Hepatocyte (in vitro differentiated cells): ENCODE data around the gene AZU1. TPM values are rescaled to one million over a fixed set of nuclear protein-coding genes. Genes with fewer than 3 reads are reported as not detected.

ENCODE experiments used
- DNase-seq: peaks from one replicate; pipeline ENCODE4 v3.0.0-alpha.2; 2016; ENCODE audit warnings: low spot score
- H2AFZ ChIP-seq: fragments of 200-600 bp; sonication (generic); 2 replicates; pipeline ENCODE4 v1.6.0; 2016; ENCODE audit warnings: antibody characterized with exemption, mild to moderate bottlenecking
- H3K27ac ChIP-seq: fragments of 200-600 bp; sonication (generic); 2 replicates; pipeline ENCODE4 v1.5.1; 2016; ENCODE audit warnings: mild to moderate bottlenecking
- H3K27me3 ChIP-seq: fragments of 200-600 bp; sonication (generic); 2 replicates; pipeline ENCODE4 v1.6.1; 2016
- H3K36me3 ChIP-seq: fragments of 200-600 bp; sonication (generic); replicated peaks from 2 replicates; pipeline ENCODE4 v1.5.1; 2016; ENCODE audit warnings: low read depth; ENCODE audit not compliant: insufficient read depth
- H3K4me1 ChIP-seq: fragments of 200-600 bp; sonication (generic); 2 replicates; pipeline ENCODE4 v1.5.1; 2016; ENCODE audit warnings: mild to moderate bottlenecking, moderate library complexity; ENCODE audit not compliant: insufficient read depth
- H3K4me2 ChIP-seq: fragments of 200-600 bp; sonication (generic); 2 replicates; pipeline ENCODE4 v1.6.0; 2016
- H3K4me3 ChIP-seq: fragments of 200-600 bp; sonication (generic); 2 replicates; pipeline ENCODE4 v1.5.1; 2016; ENCODE audit warnings: mild to moderate bottlenecking
- H3K79me2 ChIP-seq: fragments of 200-600 bp; sonication (generic); 2 replicates; pipeline ENCODE4 v1.6.0; 2017; ENCODE audit warnings: mild to moderate bottlenecking
- H3K9me2 ChIP-seq: fragments of 200-600 bp; sonication (generic); replicated peaks from 2 replicates; pipeline ENCODE4 v1.6.0; 2017; ENCODE audit warnings: mild to moderate bottlenecking; ENCODE audit not compliant: insufficient read depth
- H3K9me3 ChIP-seq: fragments of 200-600 bp; sonication (generic); 2 replicates; pipeline ENCODE4 v1.5.1; 2016; ENCODE audit warnings: low read depth, mild to moderate bottlenecking
- H4K20me1 ChIP-seq: fragments of 200-600 bp; sonication (generic); 2 replicates; pipeline ENCODE4 v1.6.0; 2016; ENCODE audit warnings: mild to moderate bottlenecking; ENCODE audit not compliant: insufficient read depth, poor library complexity, severe bottlenecking
- CTCF ChIP-seq: fragments of 200-600 bp; sonication (generic); IDR thresholded peaks from 2 replicates; pipeline ENCODE4 v1.5.1; 2016; ENCODE audit warnings: antibody characterized with exemption, mild to moderate bottlenecking; ENCODE audit not compliant: poor library complexity
- EZH2 ChIP-seq: fragments of 200-600 bp; sonication (generic); IDR thresholded peaks from 2 replicates; pipeline ENCODE4 v1.6.1; 2016; ENCODE audit warnings: antibody characterized with exemption, mild to moderate bottlenecking, borderline replicate concordance
- EZH2phosphoT487 ChIP-seq: fragments of 200-600 bp; sonication (generic); IDR thresholded peaks from one replicate; pipeline ENCODE4 v1.6.1; 2018; ENCODE audit warnings: antibody characterized with exemption, mild to moderate bottlenecking, low read depth, moderate library complexity; ENCODE audit not compliant: unreplicated experiment, severe bottlenecking
- WGBS: methylation state at CpG from one replicate; pipeline ENCODE4 v1.1.6; 2016; ENCODE audit warnings: low lambda C conversion rate; ENCODE audit errors: missing lambda C conversion rate; 5-methylcytosine and 5-hydroxymethylcytosine counted together
- polyA plus RNA-seq: library from polyadenylated mRNA; unstranded; fragments of >200 nt; fragmentation: Nextera tagmentation; extraction: Ambion mirVana; gene quantifications from 2 replicates; pipeline ENCODE4 v1.2.1, GENCODE V29; 2016
- total RNA-seq: library from RNA; depleted of rRNA; stranded (reverse); fragments of >200 nt; gene quantifications from 2 replicates; pipeline ENCODE4 v1.2.3, GENCODE V29; 2014

AZU1 gene
- total and polyA plus RNA-seq, 2 experiments from 2014 or later = 0.94 TPM; not detected in 1

DNA sequence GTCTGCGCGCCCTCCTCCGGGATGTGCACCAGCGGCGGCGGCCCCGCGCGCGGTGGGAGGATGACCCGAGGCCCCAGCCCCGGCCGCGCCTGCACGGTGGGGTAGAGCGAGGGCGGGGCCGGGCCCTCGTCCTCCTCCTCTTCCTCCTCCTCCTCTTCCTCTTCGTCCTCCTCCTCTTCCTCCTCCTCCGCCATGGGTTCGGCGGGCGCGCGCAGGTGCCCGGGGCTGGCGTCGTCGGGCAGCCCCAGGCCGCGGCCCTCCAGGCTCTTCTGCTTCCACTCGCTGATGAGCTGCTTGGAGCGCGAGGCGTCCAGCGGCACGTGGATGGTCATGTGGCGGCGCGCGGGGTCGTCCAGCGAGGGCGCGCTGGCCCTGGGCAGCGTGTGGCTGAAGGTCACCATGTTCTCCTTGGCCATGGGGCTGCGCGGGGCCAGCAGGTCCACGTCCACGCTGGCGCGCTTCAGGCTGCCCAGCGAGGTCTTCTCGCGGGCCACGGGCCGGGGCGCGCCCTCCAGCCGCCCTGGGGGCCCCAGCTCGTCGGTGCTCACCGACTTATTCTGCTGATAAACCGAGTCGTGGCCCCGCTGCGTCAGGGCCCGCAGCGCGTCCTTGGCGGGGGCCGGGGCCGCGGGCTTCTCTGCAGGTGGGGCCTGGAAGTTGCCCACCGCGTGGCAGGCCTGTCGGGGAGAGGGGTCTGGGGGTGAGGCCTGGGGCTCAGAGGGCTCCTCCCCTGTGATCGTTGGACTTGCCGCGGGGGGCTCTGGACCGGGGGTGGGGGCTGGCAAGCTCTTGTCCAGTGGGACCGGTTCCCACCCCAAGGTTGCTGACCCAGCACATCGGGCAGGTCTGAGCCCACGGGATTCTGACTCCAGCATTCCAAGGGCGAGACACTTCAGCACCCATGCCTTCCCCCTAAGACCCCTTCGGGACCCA, 14.2 kb upstream of the AZU1 start:
- WGBS = 99% methylated on average over 44 of the region's 87 CpGs
- Histone ChIP-seq H3K4me2 (no peak overlapping the region), H3K27ac (no peak overlapping the region), H3K79me2 (peaks cover 12% of the 10 kb centered on the region), H4K20me1 (peaks cover 30% of the 10 kb centered on the region), H2AFZ (no peak overlapping the region), H3K36me3 (peaks cover 5% of the 10 kb centered on the region), H3K9me2 (no peaks in the 10 kb centered on the region), H3K4me3 (no peak overlapping the region), H3K4me1 (no peaks in the 10 kb centered on the region), H3K27me3 (no peaks in the 10 kb centered on the region), H3K9me3 (no peaks in the 10 kb centered on the region)
- TF ChIP-seq EZH2phosphoT487 (no peak), CTCF (no peak), EZH2 (no peak)
- no peak for DNase-seq

- no peak for TF ChIP-seq EZH2phosphoT487
- TF ChIP-seq EZH2 = no peak
- TF ChIP-seq CTCF = no peak
- Histone ChIP-seq H2AFZ (no peak overlapping the region), H4K20me1 (peaks cover 20% of the 10 kb centered on the region), H3K27me3 (no peaks in the 10 kb centered on the region), H3K9me2 (no peaks in the 10 kb centered on the region), H3K4me3 (no peak overlapping the region), H3K4me1 (no peaks in the 10 kb centered on the region), H3K4me2 (no peak overlapping the region), H3K27ac (no peak overlapping the region), H3K9me3 (no peaks in the 10 kb centered on the region), H3K79me2 (peaks cover 4% of the 10 kb centered on the region), H3K36me3 (peaks cover 4% of the 10 kb centered on the region)
- 92% methylated on average over 41 of the region's 49 CpGs for WGBS
- DNase-seq = no peak
These were observed 13.2 kb upstream of the AZU1 start for GRCh38 chr19:814152-815078.

- Histone ChIP-seq H3K9me2 (no peaks in the 10 kb centered on the region), H3K4me3 (no peak overlapping the region), H3K9me3 (no peaks in the 10 kb centered on the region), H3K4me2 (no peak overlapping the region), H3K4me1 (no peaks in the 10 kb centered on the region), H3K36me3 (no peaks in the 10 kb centered on the region), H3K79me2 (no peaks in the 10 kb centered on the region), H3K27me3 (no peaks in the 10 kb centered on the region), H2AFZ (no peak overlapping the region), H3K27ac (no peak overlapping the region), H4K20me1 (peaks cover 12% of the 10 kb centered on the region)
- TF ChIP-seq EZH2phosphoT487 = no peak
- no peak for TF ChIP-seq EZH2
- TF ChIP-seq CTCF = no peak
- no peak for DNase-seq
- 95% methylated on average over 22 of the region's 47 CpGs for WGBS
These were observed 12.4 kb upstream of the AZU1 start for GRCh38 chr19:815079-815774.
